IMR-90 (cell line): ENCODE data around the gene MCF2L. TPM values are rescaled to one million over a fixed set of nuclear protein-coding genes. Genes with fewer than 3 reads are reported as not detected.

Experiments
- ATAC-seq: fragments of 200-7000 bp; cut with Tn5 transposase; 2 replicates; pipeline ENCODE4 v1.9.1; 2020; ENCODE audit warnings: low read depth, mild to moderate bottlenecking, moderate library complexity
- BruUV-seq: library from RNA; stranded (reverse); fragments of 400-500 nt; replicated peaks from 2 replicates; lab custom pipeline; 2021; lab: Mats Ljungman, UMichigan
- CTCF ChIA-PET: fragments of 300-600 bp; formaldehyde crosslinking; extraction: SDS; loops from one replicate; lab custom pipeline; 2021; ENCODE audit warnings: antibody characterized with exemption; lab: Yijun Ruan, JAX
- POLR2A ChIA-PET: fragments of 300-600 bp; sonication (Branson Sonifier 250); formaldehyde crosslinking; loops from one replicate; lab custom pipeline; 2022; ENCODE audit warnings: antibody characterized with exemption; ENCODE audit not compliant: unreplicated experiment; lab: Charles Lee
- DNase-seq: peaks from one replicate; pipeline ENCODE4 v3.0.0; 2013
- H2AFZ ChIP-seq: replicated peaks from 2 replicates; pipeline ENCODE3; 2013; ENCODE audit warnings: low read length, mild to moderate bottlenecking; ENCODE audit not compliant: poor library complexity
- H2AK5ac ChIP-seq: 2 replicates; pipeline ENCODE4 v1.6.1; 2013; ENCODE audit warnings: low read depth, low read length, inconsistent platforms
- H2AK9ac ChIP-seq: replicated peaks from 2 replicates; pipeline ENCODE3; 2013; ENCODE audit warnings: mild to moderate bottlenecking, low read depth, low read length, moderate library complexity; ENCODE audit not compliant: poor library complexity
- H2BK120ac ChIP-seq: 2 replicates; pipeline ENCODE4 v1.6.1; 2013; ENCODE audit warnings: low read depth, low read length, inconsistent platforms
- H2BK15ac ChIP-seq: 3 replicates; pipeline ENCODE4 v1.6.1; 2013; ENCODE audit warnings: low read depth, low read length, inconsistent platforms
- H2BK20ac ChIP-seq: 2 replicates; pipeline ENCODE4 v1.6.1; 2013; ENCODE audit warnings: low read depth, mild to moderate bottlenecking, inconsistent platforms, low read length, moderate library complexity
- H2BK5ac ChIP-seq: 2 replicates; pipeline ENCODE4 v1.6.1; 2013; ENCODE audit warnings: mild to moderate bottlenecking, low read depth, low read length, inconsistent platforms; ENCODE audit not compliant: poor library complexity, severe bottlenecking
- H3K14ac ChIP-seq: replicated peaks from 2 replicates; pipeline ENCODE4 v1.6.1; 2013; ENCODE audit warnings: low read depth, low read length, inconsistent platforms
- H3K18ac ChIP-seq: 2 replicates; pipeline ENCODE4 v1.6.1; 2013; ENCODE audit warnings: low read depth, low read length, control low read depth
- H3K23ac ChIP-seq: 2 replicates; pipeline ENCODE4 v1.6.1; 2013; ENCODE audit warnings: low read depth, low read length, inconsistent platforms
- H3K27ac ChIP-seq: 2 replicates; pipeline ENCODE4 v1.5.1; 2013; ENCODE audit warnings: mild to moderate bottlenecking, control low read depth, low read length; ENCODE audit not compliant: insufficient read depth
- H3K27me3 ChIP-seq: 2 replicates; pipeline ENCODE4 v1.6.1; 2013; ENCODE audit warnings: low read length; ENCODE audit not compliant: control insufficient read depth, insufficient read depth
- H3K36me3 ChIP-seq: 2 replicates; pipeline ENCODE4 v1.6.1; 2013; ENCODE audit warnings: low read length, mixed read lengths; ENCODE audit not compliant: control insufficient read depth, insufficient read depth
- H3K4ac ChIP-seq: 2 replicates; pipeline ENCODE4 v1.6.1; 2013; ENCODE audit warnings: low read depth, low read length, inconsistent platforms
- H3K4me1 ChIP-seq: 2 replicates; pipeline ENCODE4 v1.6.1; 2013; ENCODE audit warnings: low read length, mixed read lengths; ENCODE audit not compliant: control insufficient read depth, insufficient read depth
- H3K4me2 ChIP-seq: 2 replicates; pipeline ENCODE4 v1.6.1; 2013; ENCODE audit warnings: low read depth, mild to moderate bottlenecking, control low read depth, low read length, moderate library complexity
- H3K4me3 ChIP-seq: 2 replicates; pipeline ENCODE4 v1.5.1; 2013; ENCODE audit warnings: low read depth, mild to moderate bottlenecking, control low read depth, low read length, moderate library complexity; ENCODE audit not compliant: insufficient read depth
- H3K56ac ChIP-seq: 2 replicates; pipeline ENCODE4 v1.6.1; 2013; ENCODE audit warnings: low read length, inconsistent platforms; ENCODE audit not compliant: insufficient read depth; ENCODE audit errors: extremely low read depth
- H3K79me1 ChIP-seq, 2 experiments: 2 replicates each; pipeline ENCODE4 v1.6.1; 2013; ENCODE audit warnings: low read length in 2 of 2, inconsistent platforms in 1 of 2, low read depth in 1 of 2
- H3K9ac ChIP-seq: 2 replicates; pipeline ENCODE4 v1.6.1; 2013; ENCODE audit warnings: low read depth, low read length, control low read depth
- H3K9me1 ChIP-seq: 2 replicates; pipeline ENCODE4 v1.6.1; 2013; ENCODE audit warnings: low read length, inconsistent platforms; ENCODE audit not compliant: insufficient read depth
- H3K9me3 ChIP-seq: 2 replicates; pipeline ENCODE4 v1.6.1; 2013; ENCODE audit warnings: low read length; ENCODE audit not compliant: control insufficient read depth, insufficient read depth
- H4K20me1 ChIP-seq: 2 replicates; pipeline ENCODE4 v1.6.1; 2013; ENCODE audit warnings: low read length, inconsistent platforms; ENCODE audit not compliant: insufficient read depth
- H4K5ac ChIP-seq: 2 replicates; pipeline ENCODE4 v1.6.1; 2013; ENCODE audit warnings: mild to moderate bottlenecking, low read depth, low read length, control low read depth
- H4K8ac ChIP-seq, 2 experiments: 2 replicates each; pipeline ENCODE4 v1.6.1; 2013; ENCODE audit warnings: low read depth in 2 of 2, low read length in 2 of 2, control low read depth in 1 of 2, inconsistent platforms in 1 of 2
- H4K91ac ChIP-seq: 2 replicates; pipeline ENCODE4 v1.6.1; 2013; ENCODE audit warnings: low read depth, low read length, inconsistent platforms; ENCODE audit not compliant: insufficient read depth
- BHLHE40 ChIP-seq: fragments of 150-350 bp; IDR thresholded peaks from 2 replicates; pipeline ENCODE4 v1.6.1; 2016; ENCODE audit warnings: mild to moderate bottlenecking, low read depth, low read length
- CEBPB ChIP-seq: IDR thresholded peaks from 2 replicates; pipeline ENCODE4 v1.6.1; 2012; ENCODE audit warnings: low read depth, low read length, improper control_type of control experiment
- CHD1 ChIP-seq: IDR thresholded peaks from 2 replicates; pipeline ENCODE4 v1.6.1; 2012; ENCODE audit warnings: low read depth, low read length, improper control_type of control experiment
- CTCF ChIP-seq: conservative IDR thresholded peaks from 2 replicates; pipeline ENCODE4 v1.5.1; 2012; ENCODE audit warnings: mild to moderate bottlenecking, low read depth, low read length, improper control_type of control experiment
- ELK1 ChIP-seq: fragments of 150-350 bp; IDR thresholded peaks from 2 replicates; pipeline ENCODE4 v1.6.1; 2016; ENCODE audit warnings: low read depth, mild to moderate bottlenecking, low read length, moderate library complexity, borderline replicate concordance
- FOS ChIP-seq: fragments of 150-350 bp; IDR thresholded peaks from 2 replicates; pipeline ENCODE4 v1.6.1; 2016; ENCODE audit warnings: low read depth, low read length
- MAFK ChIP-seq: IDR thresholded peaks from 2 replicates; pipeline ENCODE4 v1.6.1; 2012; ENCODE audit warnings: low read depth, low read length, improper control_type of control experiment
- MAZ ChIP-seq: IDR thresholded peaks from 2 replicates; pipeline ENCODE4 v1.6.1; 2012; ENCODE audit warnings: low read depth, mild to moderate bottlenecking, low read length, improper control_type of control experiment, moderate library complexity, borderline replicate concordance
- MXI1 ChIP-seq: IDR thresholded peaks from 2 replicates; pipeline ENCODE4 v1.6.1; 2012; ENCODE audit warnings: low read depth, mild to moderate bottlenecking, low read length, moderate library complexity, borderline replicate concordance
- NFE2L2 ChIP-seq: fragments of 150-350 bp; IDR thresholded peaks from 2 replicates; pipeline ENCODE4 v1.6.1; 2016; ENCODE audit warnings: low read depth, mild to moderate bottlenecking, low read length
- POLR2A ChIP-seq: IDR thresholded peaks from 2 replicates; pipeline ENCODE4 v1.6.1; 2012; ENCODE audit warnings: mild to moderate bottlenecking, low read depth, low read length
- RAD21 ChIP-seq: IDR thresholded peaks from 2 replicates; pipeline ENCODE4 v1.6.1; 2012; ENCODE audit warnings: low read length, improper control_type of control experiment
- RCOR1 ChIP-seq: IDR thresholded peaks from 2 replicates; pipeline ENCODE4 v1.6.1; 2012; ENCODE audit warnings: mild to moderate bottlenecking, low read length, improper control_type of control experiment; ENCODE audit not compliant: insufficient replicate concordance
- RFX5 ChIP-seq: IDR thresholded peaks from 2 replicates; pipeline ENCODE4 v1.8.0; 2012; ENCODE audit warnings: low read depth, mild to moderate bottlenecking, low read length, moderate library complexity
- SMC3 ChIP-seq: fragments of 150-350 bp; IDR thresholded peaks from 2 replicates; pipeline ENCODE4 v1.6.1; 2016; ENCODE audit warnings: low read depth, mild to moderate bottlenecking, antibody characterized with exemption, low read length, moderate library complexity
- USF2 ChIP-seq: fragments of 150-350 bp; IDR thresholded peaks from 2 replicates; pipeline ENCODE4 v1.6.1; 2017; ENCODE audit warnings: mild to moderate bottlenecking, antibody characterized with exemption, low read length, low read depth
- WGBS, 2 experiments: methylation state at CpG; one replicate each; pipeline versions ENCODE4 v1.1.5 to v1.1.7; 2013; ENCODE audit warnings: missing lambda C conversion rate in 2 of 2; ENCODE audit not compliant: insufficient read length in 1 of 2; ENCODE audit errors: extremely low coverage in 2 of 2; 5-methylcytosine and 5-hydroxymethylcytosine counted together
- dilution Hi-C: fragments of 300-500 bp; cut with HindIII; formaldehyde crosslinking; loops from one replicate; pipeline ENCODE4 v1.14.3; 2018; ENCODE audit warnings: low sequenced_read_pairs; ENCODE audit not compliant: unreplicated experiment
- in situ Hi-C: fragments of 300-500 bp; cut with MboI; formaldehyde crosslinking; loops from 3 replicates; pipeline ENCODE4 v1.14.3; 2019; ENCODE audit warnings: low sequenced_read_pairs, inconsistent platforms, mixed read lengths
- intact Hi-C: fragments of 100-400 bp; cut with micrococcal nuclease; formaldehyde crosslinking; loops from 2 replicates; pipeline ENCODE4 v1.10.0; 2022
- polyA plus RNA-seq, 3 experiments: library from polyadenylated mRNA; depleted of rRNA; stranded (reverse); fragments of >200 nt; gene quantifications; 2 replicates each; pipeline ENCODE4 v1.2.3, GENCODE V29; 2012; ENCODE audit warnings: low replicate concordance in 1 of 3
- total RNA-seq: library from RNA; depleted of rRNA; stranded (reverse); fragments of >200 nt; gene quantifications from 2 replicates; pipeline ENCODE4 v1.2.3, GENCODE V29; 2012

Gene MCF2L
- total and polyA plus RNA-seq, 2 of the 4 experiments (the other 2 are of a cell fraction) = 0.18 TPM; not detected in 1

GRCh38 chr13:112991609-112992008, 22.6 kb downstream of the MCF2L start:
- Histone ChIP-seq H4K5ac (no peak overlapping the region), H3K4me2 (no peak overlapping the region), H2AK9ac (no peak overlapping the region), H3K14ac (no peak overlapping the region), H2BK15ac (no peak overlapping the region), H3K27me3 (peaks cover 65% of the 10 kb centered on the region), H3K18ac (no peak overlapping the region), H2AFZ (no peak overlapping the region), H4K20me1 (no peaks in the 10 kb centered on the region), H3K4me1 (no peaks in the 10 kb centered on the region), H2BK120ac (no peak overlapping the region), H3K23ac (no peak overlapping the region), H3K36me3 (no peaks in the 10 kb centered on the region), H3K4ac (no peak overlapping the region), H3K9me3 (no peaks in the 10 kb centered on the region; the same call in 1 of the 2 replicates), H3K9me1 (no peaks in the 10 kb centered on the region), H4K8ac (no peak overlapping the region), H3K79me1 (no peaks in the 10 kb centered on the region), H3K9ac (no peak overlapping the region), H2BK20ac (no peak overlapping the region), H2AK5ac (no peak overlapping the region), H4K91ac (no peak overlapping the region), H2BK5ac (no peak overlapping the region), H3K56ac (no peak overlapping the region), H3K4me3 (no peak overlapping the region), H3K27ac (no peak overlapping the region)
- CTCF ChIA-PET = no interaction called here
- DNase-seq (no peak), ATAC-seq (no peak)
- POLR2A ChIA-PET = no interaction called here
- WGBS, 2 experiments = no CpG with 5 or more reads among the region's 6 CpGs
- BruUV-seq = no TSS peak
- TF ChIP-seq ELK1 (no peak), MAFK (no peak), NFE2L2 (no peak), SMC3 (no peak), CEBPB (no peak), CHD1 (no peak), MXI1 (no peak), BHLHE40 (no peak), USF2 (no peak), POLR2A (no peak), FOS (no peak), MAZ (no peak), CTCF (no peak), RCOR1 (no peak), RFX5 (no peak), RAD21 (no peak)
- dilution Hi-C loops = no loop called here
- in situ Hi-C loops = no loop called here
- intact Hi-C loops = no loop called here
